HEK293T (cell line): ENCODE results near the gene RASSF8.

ENCODE experiments used
- CTCF ChIA-PET: fragments of 350-600 bp; formaldehyde crosslinking; extraction: SDS; loops from one replicate; lab custom pipeline; 2021; ENCODE audit warnings: antibody characterized with exemption, inconsistent platforms; lab: Yijun Ruan, JAX
- POLR2A ChIA-PET: fragments of 350-600 bp; formaldehyde crosslinking; extraction: SDS; loops from one replicate; lab custom pipeline; 2020; ENCODE audit warnings: antibody characterized with exemption, inconsistent platforms; lab: Yijun Ruan, JAX
- DNase-seq: peaks from one replicate; pipeline ENCODE4 v3.0.0; 2012; ENCODE audit warnings: mixed read lengths; ENCODE audit errors: extremely low spot score
- ARNT ChIP-seq: fragments of 450-650 bp; IDR thresholded peaks from 2 replicates; pipeline ENCODE4 v1.6.1; 2017; ENCODE audit warnings: mild to moderate bottlenecking
- BHLHE40 ChIP-seq: fragments of 450-650 bp; IDR thresholded peaks from 2 replicates; pipeline ENCODE4 v1.6.1; 2016; ENCODE audit warnings: mild to moderate bottlenecking, moderate library complexity, borderline replicate concordance
- CTBP1 ChIP-seq: fragments of 450-650 bp; IDR thresholded peaks from 2 replicates; pipeline ENCODE4 v1.6.1; 2016; ENCODE audit warnings: borderline replicate concordance
- ELF4 ChIP-seq: fragments of 450-650 bp; IDR thresholded peaks from 2 replicates; pipeline ENCODE4 v1.6.1; 2017; ENCODE audit warnings: antibody characterized with exemption
- FOXA1 ChIP-seq: fragments of 450-650 bp; IDR thresholded peaks from 2 replicates; pipeline ENCODE4 v1.6.1; 2016; ENCODE audit warnings: mild to moderate bottlenecking
- FOXK2 ChIP-seq: fragments of 450-650 bp; IDR thresholded peaks from 2 replicates; pipeline ENCODE4 v1.6.1; 2016; ENCODE audit warnings: mild to moderate bottlenecking
- FOXM1 ChIP-seq: fragments of 450-650 bp; IDR thresholded peaks from 2 replicates; pipeline ENCODE4 v1.6.1; 2017; ENCODE audit warnings: mild to moderate bottlenecking, borderline replicate concordance
- HDGF ChIP-seq: fragments of 450-650 bp; IDR thresholded peaks from 2 replicates; pipeline ENCODE4 v1.6.1; 2017; ENCODE audit warnings: antibody characterized with exemption, borderline replicate concordance
- L3MBTL2 ChIP-seq: fragments of 450-650 bp; conservative IDR thresholded peaks from 2 replicates; pipeline ENCODE4 v1.6.1; 2016; ENCODE audit warnings: mild to moderate bottlenecking
- LEF1 ChIP-seq: fragments of 450-650 bp; IDR thresholded peaks from 2 replicates; pipeline ENCODE4 v1.6.1; 2017; ENCODE audit warnings: mild to moderate bottlenecking, borderline replicate concordance
- NFRKB ChIP-seq: fragments of 450-650 bp; IDR thresholded peaks from 2 replicates; pipeline ENCODE4 v1.6.1; 2016; ENCODE audit warnings: mild to moderate bottlenecking, moderate library complexity
- PKNOX1 ChIP-seq: fragments of 450-650 bp; IDR thresholded peaks from 2 replicates; pipeline ENCODE4 v1.6.1; 2016
- SP1 ChIP-seq: fragments of 450-650 bp; IDR thresholded peaks from 2 replicates; pipeline ENCODE4 v1.6.1; 2017
- SUZ12 ChIP-seq: fragments of 450-650 bp; IDR thresholded peaks from 2 replicates; pipeline ENCODE4 v1.6.1; 2016; ENCODE audit warnings: mild to moderate bottlenecking
- TARDBP ChIP-seq: fragments of 450-650 bp; IDR thresholded peaks from 2 replicates; pipeline ENCODE4 v1.6.1; 2016
- ZNF384 ChIP-seq: fragments of 450-650 bp; IDR thresholded peaks from 2 replicates; pipeline ENCODE4 v1.6.1; 2016

RASSF8 gene

GRCh38 chr12:26026713-26027112 lies 68.2 kb downstream of the RASSF8 start:
- POLR2A ChIA-PET: no interaction called here
- TF ChIP-seq FOXA1 (no peak), TARDBP (no peak), L3MBTL2 (no peak), HDGF (no peak), LEF1 (no peak), NFRKB (no peak), SUZ12 (no peak), BHLHE40 (no peak), SP1 (no peak), CTBP1 (no peak), ZNF384 (no peak), PKNOX1 (no peak), ELF4 (no peak), ARNT (no peak), FOXK2 (no peak), FOXM1 (no peak)
- CTCF ChIA-PET: no interaction called here
- DNase-seq: no peak

- no peak for TF ChIP-seq ELF4
- TF ChIP-seq PKNOX1: no peak
- no peak for TF ChIP-seq LEF1
- TF ChIP-seq CTBP1: no peak
- no peak for TF ChIP-seq NFRKB
- no peak for TF ChIP-seq TARDBP
- TF ChIP-seq HDGF: no peak
- no peak for TF ChIP-seq FOXK2
- no peak for TF ChIP-seq ARNT
- no peak for TF ChIP-seq SUZ12
- no peak for TF ChIP-seq FOXA1
- TF ChIP-seq SP1: no peak
- TF ChIP-seq FOXM1: no peak
- TF ChIP-seq ZNF384: no peak
- no peak for TF ChIP-seq BHLHE40
- no peak for TF ChIP-seq L3MBTL2
- no peak for DNase-seq
- POLR2A ChIA-PET: no interaction called here
- CTCF ChIA-PET: no interaction called here
Measured at GRCh38 chr12:26027401-26027800, 68.9 kb downstream of the RASSF8 start.

- POLR2A ChIA-PET: no interaction called here
- TF ChIP-seq ZNF384 (no peak), PKNOX1 (0 out of 2 replicates have a peak, but pooled peaks have one; percentile 2)
- DNase-seq: peak; percentile 30
- CTCF ChIA-PET: no interaction called here
Measured at GRCh38 chr12:26028953-26029735, 70.7 kb downstream of the RASSF8 start.

GRCh38 chr12:26029736-26030022 lies 71.2 kb downstream of the RASSF8 start:
- POLR2A ChIA-PET: no interaction called here
- TF ChIP-seq LEF1: no peak
- no peak for TF ChIP-seq ELF4
- no peak for TF ChIP-seq FOXM1
- no peak for TF ChIP-seq FOXK2
- no peak for TF ChIP-seq FOXA1
- no peak for TF ChIP-seq ZNF384
- no peak for TF ChIP-seq PKNOX1
- no peak for TF ChIP-seq L3MBTL2
- no peak for DNase-seq
- CTCF ChIA-PET: no interaction called here

- ChIA-PET POLR2A (no interaction called here), CTCF (interaction anchor here (0.7 kb wide), 1 partner anchor 9 kb away, joined by 3 read pairs; no protein-coding TSS in a partner anchor)
- DNase-seq: no peak
- TF ChIP-seq FOXM1: no peak
Measured at GRCh38 chr12:26030371-26030770, 71.9 kb downstream of the RASSF8 start.

- ChIA-PET CTCF (interaction anchor here (0.7 kb wide), 2 partner anchors 10 to 115 kb away, joined by 3 read pairs; no protein-coding TSS in a partner anchor), POLR2A (no interaction called here)
- TF ChIP-seq FOXM1: no peak
- TF ChIP-seq ZNF384: no peak
- DNase-seq: no peak
Measured at GRCh38 chr12:26031318-26031717, 72.8 kb downstream of the RASSF8 start.
